Fibroblast of skin of back (primary cell): ENCODE results near the gene SCCPDH.
A peak's percentile ranks its signal among the peaks of the same experiment; 100 is the strongest.

Experiments
- DNase-seq: peaks from one replicate; pipeline ENCODE4 v3.0.0-alpha.2; 2013

SCCPDH gene

DNA sequence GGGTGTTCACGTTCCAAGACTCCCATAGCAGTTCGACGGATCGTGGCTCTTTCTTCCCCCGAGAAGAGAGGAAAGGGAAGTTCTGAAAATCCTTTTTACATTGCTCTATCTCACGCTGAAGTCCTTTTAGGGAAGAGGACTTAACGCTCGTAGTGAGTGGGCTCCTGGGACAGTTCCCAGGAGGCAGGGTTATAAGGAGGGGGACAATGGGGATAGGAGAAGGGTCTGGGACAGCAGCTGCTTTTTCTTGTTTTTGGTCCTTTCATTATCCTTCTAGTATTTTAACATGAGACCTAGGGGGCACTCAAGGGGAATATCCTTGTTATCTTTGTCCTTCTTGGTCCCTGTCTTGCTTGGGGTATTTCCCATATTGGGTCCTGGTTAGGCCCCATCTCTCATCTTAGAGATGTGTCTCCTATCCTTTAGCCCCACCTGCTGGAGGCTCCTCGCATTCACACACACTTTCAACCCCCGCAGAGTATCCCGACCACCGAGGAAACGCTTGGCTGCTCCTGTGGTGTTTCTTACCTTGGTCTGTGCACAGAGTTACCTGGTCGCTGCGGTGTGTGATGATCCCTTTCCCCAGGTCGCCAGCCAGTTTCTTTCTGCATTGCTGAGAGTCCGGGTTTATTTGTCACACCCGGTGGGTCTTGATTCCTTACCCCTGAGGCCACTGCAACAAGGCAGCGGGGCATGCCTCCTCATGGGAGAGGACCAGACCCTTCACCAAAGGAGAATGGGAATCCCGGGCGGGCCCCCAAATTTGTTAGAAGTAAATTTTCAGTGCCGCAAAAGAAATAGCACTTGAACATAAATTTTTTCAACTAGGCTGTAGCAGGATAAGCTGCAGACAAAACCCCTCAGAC is 29.7 kb downstream of the SCCPDH start:
- DNase-seq = peak; percentile 69

GRCh38 chr1:246755419-246755818 is 31.2 kb downstream of the SCCPDH start:
- DNase-seq = no peak

GRCh38 chr1:246760422-246761347 is 36.5 kb downstream of the SCCPDH start:
- no peak for DNase-seq

- DNase-seq = peak; percentile 67
These were observed 37.2 kb downstream of the SCCPDH start for GRCh38 chr1:246761396-246761795.

GRCh38 chr1:246765521-246765920 is 41.3 kb downstream of the SCCPDH start:
- no peak for DNase-seq

DNA sequence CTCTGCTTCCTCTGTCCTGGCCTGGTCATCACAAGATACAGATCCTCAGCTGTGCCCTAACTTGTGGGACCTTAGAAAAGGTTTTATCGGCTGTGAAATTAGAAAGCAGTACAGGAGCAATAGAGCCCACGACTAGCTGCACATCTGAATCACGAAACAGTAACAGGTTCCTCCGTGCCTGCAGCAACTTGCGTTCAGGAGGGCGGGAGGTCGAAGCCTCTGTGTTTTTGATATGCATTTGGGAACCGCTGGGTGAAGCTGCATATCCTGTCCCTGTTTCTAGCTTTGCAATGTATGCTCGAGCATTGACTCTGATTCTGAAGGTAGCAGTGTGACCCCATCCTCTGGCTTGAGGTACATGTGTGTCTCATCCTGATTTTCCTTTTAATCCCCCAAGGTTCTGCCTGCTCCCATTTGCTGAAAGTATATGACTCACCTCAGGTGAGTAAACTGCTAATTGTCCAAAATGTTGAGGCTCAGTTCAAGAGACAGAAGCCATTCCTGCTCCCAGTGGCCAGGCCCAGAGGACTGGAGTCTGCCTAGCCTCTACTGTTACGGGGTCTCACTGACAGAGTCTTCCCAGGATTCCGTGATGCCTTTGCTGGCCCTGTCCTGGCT is 44.3 kb downstream of the SCCPDH start:
- no peak for DNase-seq

GRCh38 chr1:246769306-246769705 is 45.1 kb downstream of the SCCPDH start:
- DNase-seq = peak; percentile 69

GRCh38 chr1:246771366-246771765 is 47.2 kb downstream of the SCCPDH start:
- no peak for DNase-seq

- no peak for DNase-seq
These were observed 48.5 kb downstream of the SCCPDH start for GRCh38 chr1:246772686-246773085.

DNA sequence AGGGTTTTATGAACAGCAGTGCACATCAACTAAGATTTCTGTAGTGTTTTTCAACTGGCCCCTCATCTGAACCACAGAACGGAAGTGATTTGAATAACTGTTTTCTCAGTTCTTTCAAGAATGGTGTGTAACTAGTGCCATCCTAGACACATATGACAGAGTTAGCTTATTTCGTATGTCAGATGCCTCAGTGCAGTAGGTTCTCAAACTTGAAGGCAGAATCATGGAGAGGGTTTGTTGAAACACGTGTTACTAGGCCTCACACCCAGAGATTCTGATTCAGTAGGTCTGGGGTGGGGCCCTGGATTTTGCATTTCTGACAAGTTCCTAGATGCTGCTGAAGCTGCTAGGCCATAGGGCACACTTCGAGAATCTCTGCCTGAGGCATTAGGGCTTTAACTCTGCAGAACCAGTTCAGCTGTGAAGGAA is 49.0 kb downstream of the SCCPDH start:
- no peak for DNase-seq

- DNase-seq = no peak
These were observed 51.5 kb downstream of the SCCPDH start for GRCh38 chr1:246775531-246776385.

DNA sequence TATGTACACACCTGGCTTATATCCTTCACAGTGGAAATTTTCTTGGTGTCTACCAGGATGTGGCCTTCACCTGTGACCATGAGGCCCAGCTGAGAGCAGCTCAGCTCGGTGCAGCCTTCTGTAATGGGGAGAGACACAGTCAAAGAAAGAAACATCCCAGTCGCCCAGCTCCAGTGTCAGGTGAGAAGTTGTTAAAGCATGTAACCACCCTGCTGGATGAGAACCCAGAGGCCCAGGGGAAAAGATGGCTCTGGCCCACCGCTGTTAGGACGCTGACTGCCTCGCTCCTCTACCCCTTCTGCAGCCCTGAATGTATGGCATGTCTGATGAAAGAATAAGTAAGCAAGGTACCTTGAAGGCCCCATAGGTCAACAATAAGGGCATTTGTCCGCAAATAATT is 52.7 kb downstream of the SCCPDH start:
- DNase-seq = no peak

DNA sequence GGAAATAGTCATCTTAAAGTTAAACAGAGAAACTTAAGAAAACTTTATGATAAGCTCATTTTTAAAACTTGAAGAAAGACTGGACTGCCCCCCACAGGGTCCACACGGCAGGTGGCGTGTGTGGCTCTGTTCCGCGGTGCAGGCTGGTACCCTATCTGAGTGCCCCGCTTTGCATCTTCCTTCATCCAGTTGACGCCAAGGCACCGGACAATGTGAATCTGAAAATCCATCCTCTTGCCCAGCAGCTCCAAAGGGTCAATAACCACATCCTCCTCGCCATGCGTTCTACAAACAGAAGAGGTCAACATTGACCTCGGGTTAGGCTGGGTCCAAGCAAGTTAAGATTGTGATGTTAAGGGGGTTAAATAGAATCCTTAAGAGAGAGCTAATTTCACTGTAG is 54.5 kb downstream of the SCCPDH start:
- DNase-seq = no peak

DNA sequence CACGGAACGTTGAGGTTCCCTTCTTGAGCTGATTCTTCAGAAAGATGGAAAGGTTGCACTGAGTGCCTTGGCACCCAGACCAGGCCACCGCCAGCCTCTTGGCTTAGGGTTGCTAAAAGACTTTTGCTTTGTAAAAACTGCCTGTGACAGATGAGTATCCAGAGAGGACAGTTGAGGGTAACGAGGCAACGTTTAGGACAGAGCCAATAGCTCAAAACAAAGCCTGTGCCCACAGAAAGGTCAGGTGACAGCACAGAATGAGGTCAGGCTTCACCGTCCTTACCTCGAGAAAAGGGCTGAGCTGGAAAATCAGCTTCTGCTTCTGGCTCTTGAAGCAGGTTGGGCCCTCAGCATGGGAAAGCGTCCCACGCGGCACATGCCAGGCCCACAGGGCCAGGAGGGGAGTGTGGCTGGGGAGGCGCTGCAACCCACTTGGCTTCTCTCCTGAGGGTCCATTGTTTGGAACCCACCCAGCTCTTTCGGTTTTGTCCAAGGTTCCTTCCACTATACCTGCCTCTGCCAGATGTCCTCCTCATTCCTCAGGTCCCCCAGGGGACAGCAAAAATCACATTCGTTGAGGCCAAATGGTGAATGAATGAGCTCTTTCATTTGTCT is 55.5 kb downstream of the SCCPDH start:
- DNase-seq = no peak

DNA sequence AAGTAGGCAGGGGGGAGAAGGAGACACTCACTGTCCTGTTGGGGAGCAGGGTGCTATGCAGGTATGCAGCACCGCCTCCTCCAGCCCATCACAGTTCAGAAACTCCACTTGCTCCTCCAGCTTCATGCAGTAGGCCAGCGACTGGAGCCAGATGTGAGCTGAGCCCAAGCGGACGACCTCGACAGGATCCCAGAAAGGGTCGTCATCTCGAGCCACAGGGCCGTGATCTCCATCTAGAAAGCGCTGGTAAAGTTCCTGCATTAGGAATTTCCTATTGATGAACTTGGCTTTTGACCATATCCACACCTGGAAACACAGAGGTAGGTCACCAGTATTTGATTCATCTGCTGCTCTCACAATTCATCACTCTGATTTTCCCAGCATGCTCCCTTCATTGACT is 56.1 kb downstream of the SCCPDH start:
- DNase-seq = no peak

DNA sequence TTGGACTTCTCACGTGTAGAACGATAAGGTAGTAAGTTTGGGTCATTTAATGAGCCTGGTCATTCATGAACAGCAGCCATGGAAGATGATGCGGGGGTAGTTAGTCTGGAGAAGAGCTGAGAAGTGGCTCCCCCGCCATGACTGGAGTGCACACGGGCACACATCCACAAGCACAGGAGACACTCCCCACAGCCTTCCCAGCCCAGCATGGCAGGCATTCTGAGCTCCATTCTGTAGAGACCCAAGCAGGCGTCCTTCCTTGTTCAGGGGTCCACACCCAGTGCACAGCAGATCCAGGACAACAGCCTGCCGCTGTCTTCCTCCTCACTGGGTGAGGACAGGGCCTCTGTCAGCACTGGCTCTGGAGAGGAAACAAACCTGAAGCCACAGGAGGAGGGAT is 57.0 kb downstream of the SCCPDH start:
- DNase-seq = no peak

- DNase-seq = peak; percentile 81
These were observed 58.1 kb downstream of the SCCPDH start for GRCh38 chr1:246782120-246782900.

DNA sequence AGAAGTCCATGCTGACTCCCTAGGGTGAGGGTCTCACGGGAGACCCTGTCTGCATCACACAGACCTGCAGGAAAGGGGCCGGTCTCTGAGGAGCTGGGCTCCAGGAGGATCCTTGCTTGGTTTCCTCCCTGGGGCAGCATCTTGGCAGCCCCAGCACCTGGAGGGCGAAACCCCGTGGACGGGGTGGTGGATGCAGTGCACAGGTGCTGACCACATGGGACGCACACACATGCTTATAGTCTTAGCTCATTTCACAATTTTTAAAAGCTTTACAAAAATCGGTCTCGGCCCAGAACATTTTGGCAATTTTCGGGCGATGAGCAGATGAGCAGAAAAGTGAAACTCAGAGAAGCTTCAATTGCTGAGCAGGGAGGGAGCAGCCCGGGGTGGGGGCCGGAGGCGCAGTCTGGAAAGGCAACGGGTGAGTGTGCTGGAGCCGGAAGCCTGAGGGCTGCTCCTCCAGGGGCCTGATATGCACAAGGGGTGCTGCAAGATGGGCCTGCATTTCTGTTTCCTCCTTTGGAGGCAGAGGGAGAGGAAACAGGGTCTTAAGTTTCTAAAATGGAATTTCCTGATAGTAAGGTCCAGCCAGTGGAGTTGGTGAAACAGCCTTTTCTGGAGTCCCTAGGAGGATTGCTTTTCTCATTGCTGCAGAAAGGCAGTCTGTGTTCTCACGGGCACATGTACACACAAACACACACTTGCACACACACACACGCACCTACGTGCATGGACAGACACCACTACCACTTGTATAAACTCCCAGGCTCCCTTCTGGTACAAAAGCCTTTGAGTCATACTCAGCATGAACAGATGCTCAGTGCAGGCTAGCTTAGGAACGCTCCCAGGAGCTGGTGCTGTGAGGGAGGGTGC is 60.6 kb downstream of the SCCPDH start:
- DNase-seq = peak; percentile 62

GRCh38 chr1:246785494-246786111 is 61.4 kb downstream of the SCCPDH start:
- DNase-seq = no peak
